Neuron (in vitro differentiated cells): ENCODE results near the gene EFNA2.

Experiments used
- H2AFZ ChIP-seq: one replicate; pipeline ENCODE4 v1.6.1; 2013; ENCODE audit warnings: low read depth, mild to moderate bottlenecking, inconsistent platforms, low read length, moderate library complexity
- H3K27me3 ChIP-seq: one replicate; pipeline ENCODE4 v1.6.1; 2013; ENCODE audit warnings: low read length; ENCODE audit not compliant: insufficient read depth
- H3K36me3 ChIP-seq: one replicate; pipeline ENCODE4 v1.6.1; 2013; ENCODE audit warnings: low read length; ENCODE audit not compliant: insufficient read depth
- H3K4me1 ChIP-seq: one replicate; pipeline ENCODE4 v1.6.1; 2013; ENCODE audit warnings: low read length; ENCODE audit not compliant: insufficient read depth
- H3K4me3 ChIP-seq: 2 replicates; pipeline ENCODE4 v1.5.1; 2013; ENCODE audit warnings: mild to moderate bottlenecking, low read length, moderate library complexity
- H3K9me3 ChIP-seq: one replicate; pipeline ENCODE4 v1.6.1; 2013; ENCODE audit warnings: low read length

EFNA2 gene

GRCh38 chr19:1340681-1341469, 55.2 kb downstream of the EFNA2 start:
- Histone ChIP-seq H3K4me3 (no peak overlapping the region), H3K27me3 (no peaks in the 10 kb centered on the region), H3K9me3 (no peaks in the 10 kb centered on the region), H3K4me1 (no peaks in the 10 kb centered on the region), H3K36me3 (no peaks in the 10 kb centered on the region), H2AFZ (no peak overlapping the region)

- H3K4me1 ChIP-seq = no peaks in the 10 kb centered on the region
- H3K36me3 ChIP-seq = no peaks in the 10 kb centered on the region
- H2AFZ ChIP-seq = no peak overlapping the region
- no peaks in the 10 kb centered on the region for H3K27me3 ChIP-seq
- no peaks in the 10 kb centered on the region for H3K9me3 ChIP-seq
- no peak overlapping the region for H3K4me3 ChIP-seq
Measured at GRCh38 chr19:1343041-1343440, 57.4 kb downstream of the EFNA2 start.

- no peaks in the 10 kb centered on the region for H3K9me3 ChIP-seq
- no peak overlapping the region for H2AFZ ChIP-seq
- H3K36me3 ChIP-seq = no peaks in the 10 kb centered on the region
- H3K4me3 ChIP-seq = no peak overlapping the region
- H3K4me1 ChIP-seq = peaks cover 8% of the 10 kb centered on the region
- H3K27me3 ChIP-seq = no peaks in the 10 kb centered on the region
Measured at GRCh38 chr19:1349211-1349610, 63.5 kb downstream of the EFNA2 start.

- peaks cover 14% of the 10 kb centered on the region for H3K4me1 ChIP-seq
- H3K27me3 ChIP-seq = no peaks in the 10 kb centered on the region
- H2AFZ ChIP-seq = no peak overlapping the region
- H3K4me3 ChIP-seq = no peak overlapping the region
- no peaks in the 10 kb centered on the region for H3K9me3 ChIP-seq
- H3K36me3 ChIP-seq = no peaks in the 10 kb centered on the region
Measured at GRCh38 chr19:1350867-1351266, 65.2 kb downstream of the EFNA2 start.
